ENCODE measurements around the gene CIT.

GRCh38 chr12:119807380-119807779 is 69.7 kb downstream of the CIT start:
- TF ChIP-seq, protein P1, sequence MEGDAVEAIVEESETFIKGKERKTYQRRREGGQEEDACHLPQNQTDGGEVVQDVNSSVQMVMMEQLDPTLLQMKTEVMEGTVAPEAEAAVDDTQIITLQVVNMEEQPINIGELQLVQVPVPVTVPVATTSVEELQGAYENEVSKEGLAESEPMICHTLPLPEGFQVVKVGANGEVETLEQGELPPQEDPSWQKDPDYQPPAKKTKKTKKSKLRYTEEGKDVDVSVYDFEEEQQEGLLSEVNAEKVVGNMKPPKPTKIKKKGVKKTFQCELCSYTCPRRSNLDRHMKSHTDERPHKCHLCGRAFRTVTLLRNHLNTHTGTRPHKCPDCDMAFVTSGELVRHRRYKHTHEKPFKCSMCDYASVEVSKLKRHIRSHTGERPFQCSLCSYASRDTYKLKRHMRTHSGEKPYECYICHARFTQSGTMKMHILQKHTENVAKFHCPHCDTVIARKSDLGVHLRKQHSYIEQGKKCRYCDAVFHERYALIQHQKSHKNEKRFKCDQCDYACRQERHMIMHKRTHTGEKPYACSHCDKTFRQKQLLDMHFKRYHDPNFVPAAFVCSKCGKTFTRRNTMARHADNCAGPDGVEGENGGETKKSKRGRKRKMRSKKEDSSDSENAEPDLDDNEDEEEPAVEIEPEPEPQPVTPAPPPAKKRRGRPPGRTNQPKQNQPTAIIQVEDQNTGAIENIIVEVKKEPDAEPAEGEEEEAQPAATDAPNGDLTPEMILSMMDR (IDR thresholded peaks at IDR 0.05; ENCODE audit: extremely low read depth in 1 of 2, insufficient read depth in 1 of 2, low read depth in 1 of 2, low read length in 2 of 2) = no peak
- no peak for TF ChIP-seq MYC (IDR thresholded peaks at IDR 0.05; ENCODE audit: low read depth, low read length)
- TF ChIP-seq EZH2 (IDR thresholded peaks at IDR 0.05; ENCODE audit: borderline replicate concordance, low read depth, low read length, severe bottlenecking) = no peak
- TF ChIP-seq JUN (IDR thresholded peaks at IDR 0.05; ENCODE audit: borderline replicate concordance, insufficient read depth, insufficient read length, low read depth) = no peak
- TF ChIP-seq POLR2AphosphoS5 (IDR thresholded peaks at IDR 0.05; ENCODE audit: insufficient read depth, low read depth, low read length) = no peak
- TF ChIP-seq POLR2A (IDR thresholded peaks at IDR 0.05; ENCODE audit: low read depth, low read length) = no peak
- TF ChIP-seq, protein P2, sequence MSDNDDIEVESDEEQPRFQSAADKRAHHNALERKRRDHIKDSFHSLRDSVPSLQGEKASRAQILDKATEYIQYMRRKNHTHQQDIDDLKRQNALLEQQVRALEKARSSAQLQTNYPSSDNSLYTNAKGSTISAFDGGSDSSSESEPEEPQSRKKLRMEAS (IDR thresholded peaks at IDR 0.05; ENCODE audit: insufficient read depth, insufficient read length) = no peak
